Bronchial epithelial cell (primary cell): ENCODE measurements around the gene JPT2. TPM values are rescaled to one million over a fixed set of nuclear protein-coding genes. Genes with fewer than 3 reads are reported as not detected.

Source experiments
- DNase-seq: peaks from one replicate; pipeline ENCODE4 v3.0.0-alpha.2; 2010; ENCODE audit warnings: low read depth
- FAIRE-seq: peaks from 2 replicates; lab custom pipeline; 2011; peaks lifted over from hg19 to GRCh38; lab: Jason Lieb, UNC
- H3K27me3 ChIP-seq: 2 replicates; pipeline ENCODE4 v1.5.1; 2011; ENCODE audit warnings: low read length; ENCODE audit not compliant: control insufficient read depth, insufficient read depth
- H3K36me3 ChIP-seq: 2 replicates; pipeline ENCODE4 v1.5.1; 2011; ENCODE audit warnings: low read length; ENCODE audit not compliant: control insufficient read depth, insufficient read depth
- H3K4me3 ChIP-seq: 2 replicates; pipeline ENCODE4 v1.5.1; 2011; ENCODE audit warnings: mild to moderate bottlenecking, low read depth, low read length, control low read depth
- total RNA-seq: library from RNA; depleted of rRNA; stranded (reverse); fragments of >200 nt; gene quantifications from 2 replicates; pipeline ENCODE4 v1.2.1, GENCODE V29; 2014
- TF ChIP-seq, protein P1 (sequence below): IDR thresholded peaks from 2 replicates; pipeline ENCODE4 v1.5.1; 2011; ENCODE audit warnings: mild to moderate bottlenecking, moderate library complexity, low read length, control low read depth, inconsistent platforms; ENCODE audit not compliant: insufficient read depth, severe bottlenecking

Gene JPT2
- 55.0 and 59.2 TPM in 2 replicates for total RNA-seq

- FAIRE-seq (no peak), DNase-seq (peak; percentile 94)
- TF ChIP-seq, protein P1, sequence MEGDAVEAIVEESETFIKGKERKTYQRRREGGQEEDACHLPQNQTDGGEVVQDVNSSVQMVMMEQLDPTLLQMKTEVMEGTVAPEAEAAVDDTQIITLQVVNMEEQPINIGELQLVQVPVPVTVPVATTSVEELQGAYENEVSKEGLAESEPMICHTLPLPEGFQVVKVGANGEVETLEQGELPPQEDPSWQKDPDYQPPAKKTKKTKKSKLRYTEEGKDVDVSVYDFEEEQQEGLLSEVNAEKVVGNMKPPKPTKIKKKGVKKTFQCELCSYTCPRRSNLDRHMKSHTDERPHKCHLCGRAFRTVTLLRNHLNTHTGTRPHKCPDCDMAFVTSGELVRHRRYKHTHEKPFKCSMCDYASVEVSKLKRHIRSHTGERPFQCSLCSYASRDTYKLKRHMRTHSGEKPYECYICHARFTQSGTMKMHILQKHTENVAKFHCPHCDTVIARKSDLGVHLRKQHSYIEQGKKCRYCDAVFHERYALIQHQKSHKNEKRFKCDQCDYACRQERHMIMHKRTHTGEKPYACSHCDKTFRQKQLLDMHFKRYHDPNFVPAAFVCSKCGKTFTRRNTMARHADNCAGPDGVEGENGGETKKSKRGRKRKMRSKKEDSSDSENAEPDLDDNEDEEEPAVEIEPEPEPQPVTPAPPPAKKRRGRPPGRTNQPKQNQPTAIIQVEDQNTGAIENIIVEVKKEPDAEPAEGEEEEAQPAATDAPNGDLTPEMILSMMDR: no peak
- Histone ChIP-seq H3K36me3 (peaks cover 20% of the 10 kb centered on the region), H3K4me3 (peak within 1 kb of the TSS; percentile 94), H3K27me3 (no peaks in the 10 kb centered on the region)
These were observed at the start of gene JPT2 for GRCh38 chr16:1677942-1678499. JPT2 (plus strand) TSS chr16:1678279; CDS start chr16:1678313, 34 bp downstream.

GRCh38 chr16:1630450-1631213 lies 47.4 kb upstream of the JPT2 start:
- TF ChIP-seq, protein P1: no peak
- Histone ChIP-seq H3K4me3 (no peak overlapping the region), H3K36me3 (peaks cover 40% of the 10 kb centered on the region), H3K27me3 (no peaks in the 10 kb centered on the region)
- peak; percentile 43 for FAIRE-seq
- no peak for DNase-seq

GRCh38 chr16:1631230-1631629 lies 46.8 kb upstream of the JPT2 start:
- peak; percentile 79 for FAIRE-seq
- Histone ChIP-seq H3K4me3 (no peak overlapping the region), H3K27me3 (no peaks in the 10 kb centered on the region), H3K36me3 (peaks cover 37% of the 10 kb centered on the region)
- TF ChIP-seq, protein P1: no peak
- no peak for DNase-seq

DNA sequence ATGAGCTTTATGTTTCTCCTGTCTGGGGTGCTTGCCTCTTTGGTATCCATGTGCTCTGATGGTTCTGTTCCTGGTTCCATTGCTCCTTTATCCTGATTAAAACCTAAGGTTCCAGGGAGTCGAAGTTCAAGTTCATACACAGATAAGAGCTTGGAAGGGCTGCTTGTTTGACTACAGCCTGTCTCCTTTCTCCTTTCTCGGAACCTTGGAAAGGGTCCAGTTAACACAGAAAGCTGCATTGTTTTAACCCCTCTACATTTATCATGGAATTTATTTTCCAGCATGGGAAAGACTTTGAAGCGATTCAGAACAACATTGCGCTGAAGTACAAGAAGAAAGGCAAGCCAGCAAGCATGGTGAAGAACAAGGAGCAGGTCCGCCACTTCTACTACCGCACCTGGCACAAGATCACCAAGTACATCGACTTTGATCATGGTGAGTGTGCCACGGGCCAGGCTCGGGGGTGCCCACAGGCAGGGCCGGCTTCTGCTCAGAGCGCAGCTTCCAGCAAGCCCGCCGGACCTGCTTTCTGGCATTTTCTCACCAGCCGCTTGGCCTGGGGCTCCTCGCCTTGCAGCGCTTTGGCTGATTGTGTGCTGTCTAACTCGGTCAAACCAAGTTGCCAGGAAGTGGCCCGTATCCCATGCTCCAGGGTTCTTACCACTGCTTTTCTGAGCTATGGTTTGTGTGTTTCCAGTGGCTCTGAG lies 46.0 kb upstream of the JPT2 start:
- H3K27me3 ChIP-seq: no peaks in the 10 kb centered on the region
- FAIRE-seq (no peak), DNase-seq (no peak)
- H3K36me3 ChIP-seq: peaks cover 33% of the 10 kb centered on the region
- no peak overlapping the region for H3K4me3 ChIP-seq
- TF ChIP-seq, protein P1: no peak

GRCh38 chr16:1632638-1632970 lies 45.5 kb upstream of the JPT2 start:
- FAIRE-seq (no peak), DNase-seq (no peak)
- H3K27me3 ChIP-seq: no peaks in the 10 kb centered on the region
- TF ChIP-seq, protein P1: no peak
- H3K4me3 ChIP-seq: no peak overlapping the region
- peaks cover 35% of the 10 kb centered on the region for H3K36me3 ChIP-seq
